Measurements from ENCODE around the gene RPEL1. TPM values are rescaled to one million over a fixed set of nuclear protein-coding genes. Genes with fewer than 3 reads are reported as not detected.
"Not testable (repeated sequence)": the region's sequence is repeated elsewhere in the genome, so short reads cannot be mapped to it uniquely, and the experiment has no call there.

RPEL1 gene
- total RNA-seq, 1 donor from 2014 or later = not detected

- no peak overlapping the region for H3K27ac Mint-ChIP-seq
- peaks cover 24% of the 10 kb centered on the region for H3K4me1 Mint-ChIP-seq (ENCODE audit: unreplicated experiment)
- no peak for DNase-seq (ENCODE audit: extremely low spot score, unreplicated experiment)
- no peak overlapping the region for H3K4me3 Mint-ChIP-seq
- H3K36me3 Mint-ChIP-seq = no peaks in the 10 kb centered on the region
- no peak for TF ChIP-seq CTCF (conservative IDR thresholded peaks at IDR 0.05)
- H3K9me3 Mint-ChIP-seq = no peaks in the 10 kb centered on the region
- H3K27me3 Mint-ChIP-seq = no peaks in the 10 kb centered on the region
Measured at GRCh38 chr10:103202319-103202718, 43.4 kb upstream of the RPEL1 start.

GRCh38 chr10:103203466-103203865 is 42.2 kb upstream of the RPEL1 start:
- H3K9me3 Mint-ChIP-seq = no peaks in the 10 kb centered on the region
- H3K4me1 Mint-ChIP-seq (ENCODE audit: unreplicated experiment) = peaks cover 24% of the 10 kb centered on the region
- H3K4me3 Mint-ChIP-seq = no peak overlapping the region
- TF ChIP-seq CTCF (conservative IDR thresholded peaks at IDR 0.05) = no peak
- DNase-seq (ENCODE audit: extremely low spot score, unreplicated experiment) = no peak
- no peak overlapping the region for H3K27ac Mint-ChIP-seq
- H3K36me3 Mint-ChIP-seq = no peaks in the 10 kb centered on the region
- H3K27me3 Mint-ChIP-seq = no peaks in the 10 kb centered on the region

GRCh38 chr10:103204353-103205255 is 41.1 kb upstream of the RPEL1 start:
- TF ChIP-seq CTCF (conservative IDR thresholded peaks at IDR 0.05) = no peak
- DNase-seq (ENCODE audit: extremely low spot score, unreplicated experiment) = no peak
- peaks cover 24% of the 10 kb centered on the region for H3K4me1 Mint-ChIP-seq (ENCODE audit: unreplicated experiment)
- H3K36me3 Mint-ChIP-seq = no peaks in the 10 kb centered on the region
- no peaks in the 10 kb centered on the region for H3K27me3 Mint-ChIP-seq
- H3K4me3 Mint-ChIP-seq = peak overlapping the region; percentile 2
- H3K9me3 Mint-ChIP-seq = no peaks in the 10 kb centered on the region
- H3K27ac Mint-ChIP-seq = no peak overlapping the region

GRCh38 chr10:103205401-103205800 is 40.3 kb upstream of the RPEL1 start:
- H3K36me3 Mint-ChIP-seq; DNase-seq (ENCODE audit: extremely low spot score, unreplicated experiment); H3K27me3 Mint-ChIP-seq; H3K27ac Mint-ChIP-seq; H3K4me3 Mint-ChIP-seq; H3K9me3 Mint-ChIP-seq: not testable (repeated sequence)
- peaks cover 24% of the 10 kb centered on the region for H3K4me1 Mint-ChIP-seq (ENCODE audit: unreplicated experiment)

GRCh38 chr10:103206715-103207114 is 39.0 kb upstream of the RPEL1 start:
- not testable (repeated sequence) for H3K27ac Mint-ChIP-seq
- H3K4me3 Mint-ChIP-seq = peak overlapping the region; percentile 7

GRCh38 chr10:103207141-103207540 is 38.5 kb upstream of the RPEL1 start:
- no peak overlapping the region for H3K4me3 Mint-ChIP-seq
- no peak for DNase-seq (ENCODE audit: extremely low spot score, unreplicated experiment)
- no peak overlapping the region for H3K27ac Mint-ChIP-seq
- peaks cover 24% of the 10 kb centered on the region for H3K4me1 Mint-ChIP-seq (ENCODE audit: unreplicated experiment)
- TF ChIP-seq CTCF (conservative IDR thresholded peaks at IDR 0.05) = no peak
- no peaks in the 10 kb centered on the region for H3K27me3 Mint-ChIP-seq
- no peaks in the 10 kb centered on the region for H3K9me3 Mint-ChIP-seq
- no peaks in the 10 kb centered on the region for H3K36me3 Mint-ChIP-seq

More at GRCh38 chr10:103206715-103207114, 39.0 kb upstream of the RPEL1 start:
- H3K9me3 Mint-ChIP-seq; DNase-seq (ENCODE audit: extremely low spot score, unreplicated experiment); H3K36me3 Mint-ChIP-seq; H3K27me3 Mint-ChIP-seq: not testable (repeated sequence)
- peaks cover 24% of the 10 kb centered on the region for H3K4me1 Mint-ChIP-seq (ENCODE audit: unreplicated experiment)

GRCh38 chr10:103207643-103208042 is 38.0 kb upstream of the RPEL1 start:
- not testable (repeated sequence) for H3K9me3 Mint-ChIP-seq; H3K36me3 Mint-ChIP-seq; H3K27ac Mint-ChIP-seq; H3K4me3 Mint-ChIP-seq; H3K27me3 Mint-ChIP-seq; DNase-seq (ENCODE audit: extremely low spot score, unreplicated experiment)
- peaks cover 24% of the 10 kb centered on the region for H3K4me1 Mint-ChIP-seq (ENCODE audit: unreplicated experiment)

GRCh38 chr10:103210262-103210661 is 35.4 kb upstream of the RPEL1 start:
- not testable (repeated sequence) for DNase-seq (ENCODE audit: extremely low spot score, unreplicated experiment)
- peaks cover 22% of the 10 kb centered on the region for H3K4me1 Mint-ChIP-seq (ENCODE audit: unreplicated experiment)

More at GRCh38 chr10:103210262-103210661, 35.4 kb upstream of the RPEL1 start:
- H3K4me3 Mint-ChIP-seq, H3K27ac Mint-ChIP-seq, H3K9me3 Mint-ChIP-seq, H3K27me3 Mint-ChIP-seq, H3K36me3 Mint-ChIP-seq: not testable (repeated sequence)
